MM.1S (cell line): ENCODE results near the gene BUD23.
"Not testable (repeated sequence)": the region's sequence is repeated elsewhere in the genome, so short reads cannot be mapped to it uniquely, and the experiment has no call there.

Source experiments
- EZH2 ChIP-seq: fragments of 300-600 bp; sonication (generic); optimal IDR thresholded peaks from 2 replicates; pipeline ENCODE3; 2017; ENCODE audit warnings: low read depth, mild to moderate bottlenecking, antibody characterized with exemption, low read length, mixed read lengths
- EZH2phosphoT487 ChIP-seq: fragments of 300-600 bp; sonication (generic); IDR thresholded peaks from 2 replicates; pipeline ENCODE4 v1.6.1; 2018; ENCODE audit warnings: antibody characterized with exemption, low read length
- TF ChIP-seq, protein P1 (sequence below): fragments of 300-600 bp; sonication (generic); IDR thresholded peaks from 2 replicates; pipeline ENCODE4 v1.5.1; 2016; ENCODE audit warnings: antibody characterized with exemption, low read length, mixed read lengths

DNA sequence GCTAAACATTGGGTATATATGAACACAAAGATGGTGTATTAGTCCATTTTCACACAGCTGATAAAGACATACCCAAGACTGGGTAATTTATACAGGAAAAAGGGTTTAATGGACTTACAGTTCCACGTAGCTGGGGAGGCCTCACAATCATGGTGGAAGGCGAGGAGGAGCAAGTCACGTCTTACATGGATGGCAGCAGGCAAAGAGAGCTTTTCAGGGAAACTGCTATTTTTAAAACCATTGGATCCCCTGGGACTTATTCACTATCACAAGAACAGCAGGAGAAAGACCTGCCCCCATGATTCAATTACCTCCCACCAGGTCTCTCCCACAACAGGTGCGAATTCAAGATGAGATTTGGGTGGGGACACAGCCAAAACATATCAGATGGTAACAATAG, 28.1 kb upstream of the BUD23 start:
- TF ChIP-seq, protein P1, sequence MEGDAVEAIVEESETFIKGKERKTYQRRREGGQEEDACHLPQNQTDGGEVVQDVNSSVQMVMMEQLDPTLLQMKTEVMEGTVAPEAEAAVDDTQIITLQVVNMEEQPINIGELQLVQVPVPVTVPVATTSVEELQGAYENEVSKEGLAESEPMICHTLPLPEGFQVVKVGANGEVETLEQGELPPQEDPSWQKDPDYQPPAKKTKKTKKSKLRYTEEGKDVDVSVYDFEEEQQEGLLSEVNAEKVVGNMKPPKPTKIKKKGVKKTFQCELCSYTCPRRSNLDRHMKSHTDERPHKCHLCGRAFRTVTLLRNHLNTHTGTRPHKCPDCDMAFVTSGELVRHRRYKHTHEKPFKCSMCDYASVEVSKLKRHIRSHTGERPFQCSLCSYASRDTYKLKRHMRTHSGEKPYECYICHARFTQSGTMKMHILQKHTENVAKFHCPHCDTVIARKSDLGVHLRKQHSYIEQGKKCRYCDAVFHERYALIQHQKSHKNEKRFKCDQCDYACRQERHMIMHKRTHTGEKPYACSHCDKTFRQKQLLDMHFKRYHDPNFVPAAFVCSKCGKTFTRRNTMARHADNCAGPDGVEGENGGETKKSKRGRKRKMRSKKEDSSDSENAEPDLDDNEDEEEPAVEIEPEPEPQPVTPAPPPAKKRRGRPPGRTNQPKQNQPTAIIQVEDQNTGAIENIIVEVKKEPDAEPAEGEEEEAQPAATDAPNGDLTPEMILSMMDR = not testable (repeated sequence)
- TF ChIP-seq EZH2, EZH2phosphoT487: not testable (repeated sequence)
